GM10266 (cell line): ENCODE measurements around the gene KIAA0232.
"Not testable (repeated sequence)": the region's sequence is repeated elsewhere in the genome, so short reads cannot be mapped to it uniquely, and the experiment has no call there.

ENCODE experiments used
- DNase-seq: peaks from one replicate; pipeline ENCODE4 v3.0.0; 2012; ENCODE audit errors: extremely low spot score
- TF ChIP-seq, protein P1 (sequence below): IDR thresholded peaks from 2 replicates; pipeline ENCODE4 v1.5.1; 2012; ENCODE audit warnings: mild to moderate bottlenecking, low read depth; ENCODE audit not compliant: control insufficient read depth, insufficient read depth; ENCODE audit errors: missing control alignments

The KIAA0232 gene

GRCh38 chr4:6785572-6785925, 3.0 kb downstream of the KIAA0232 start:
- DNase-seq, result no peak
- TF ChIP-seq, protein P1, sequence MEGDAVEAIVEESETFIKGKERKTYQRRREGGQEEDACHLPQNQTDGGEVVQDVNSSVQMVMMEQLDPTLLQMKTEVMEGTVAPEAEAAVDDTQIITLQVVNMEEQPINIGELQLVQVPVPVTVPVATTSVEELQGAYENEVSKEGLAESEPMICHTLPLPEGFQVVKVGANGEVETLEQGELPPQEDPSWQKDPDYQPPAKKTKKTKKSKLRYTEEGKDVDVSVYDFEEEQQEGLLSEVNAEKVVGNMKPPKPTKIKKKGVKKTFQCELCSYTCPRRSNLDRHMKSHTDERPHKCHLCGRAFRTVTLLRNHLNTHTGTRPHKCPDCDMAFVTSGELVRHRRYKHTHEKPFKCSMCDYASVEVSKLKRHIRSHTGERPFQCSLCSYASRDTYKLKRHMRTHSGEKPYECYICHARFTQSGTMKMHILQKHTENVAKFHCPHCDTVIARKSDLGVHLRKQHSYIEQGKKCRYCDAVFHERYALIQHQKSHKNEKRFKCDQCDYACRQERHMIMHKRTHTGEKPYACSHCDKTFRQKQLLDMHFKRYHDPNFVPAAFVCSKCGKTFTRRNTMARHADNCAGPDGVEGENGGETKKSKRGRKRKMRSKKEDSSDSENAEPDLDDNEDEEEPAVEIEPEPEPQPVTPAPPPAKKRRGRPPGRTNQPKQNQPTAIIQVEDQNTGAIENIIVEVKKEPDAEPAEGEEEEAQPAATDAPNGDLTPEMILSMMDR, result no peak

DNA sequence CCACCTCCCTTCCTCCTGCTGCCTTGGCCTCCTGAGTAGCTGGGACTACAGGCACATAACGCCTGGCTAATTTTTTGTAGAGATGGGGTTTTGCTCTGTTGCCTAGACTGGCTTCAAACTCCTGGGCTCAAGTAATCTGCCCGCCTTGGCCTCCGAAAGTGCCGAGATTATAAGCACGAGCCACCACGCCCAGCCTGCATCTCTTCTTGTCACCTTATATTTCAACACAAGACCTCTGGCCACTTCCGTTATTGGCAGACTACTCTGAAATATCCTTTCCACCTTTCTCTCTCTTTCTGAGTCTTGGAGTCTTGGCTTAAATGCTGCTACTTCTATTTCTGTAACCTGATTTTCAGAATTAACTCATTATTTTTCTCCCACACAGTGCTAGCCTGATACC, 5.6 kb downstream of the KIAA0232 start:
- TF ChIP-seq, protein P1, result no peak
- DNase-seq, result no peak

DNA sequence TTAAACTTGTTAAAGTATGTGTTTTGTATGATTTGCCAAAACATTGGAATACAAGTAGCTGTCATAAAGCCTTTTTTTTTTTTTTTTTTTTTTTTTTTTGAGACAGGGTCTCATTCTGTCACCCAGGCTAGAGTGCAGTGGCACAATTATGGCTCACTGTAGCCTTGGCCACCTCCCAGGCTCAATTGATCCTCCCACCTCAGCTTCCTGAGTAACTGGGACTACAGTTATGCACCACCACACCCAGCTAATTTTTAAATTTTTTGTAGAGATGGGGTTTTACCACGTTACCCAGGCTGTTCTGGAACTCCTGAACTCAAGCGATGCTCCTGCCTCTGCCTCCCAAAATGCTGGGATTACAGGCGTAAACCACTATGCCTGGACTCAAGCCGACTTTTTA, 8.7 kb downstream of the KIAA0232 start:
- not testable (repeated sequence) for DNase-seq

GRCh38 chr4:6791796-6792195, 9.3 kb downstream of the KIAA0232 start:
- not testable (repeated sequence) for DNase-seq

- TF ChIP-seq, protein P1, result no peak
- no peak for DNase-seq
Observed at GRCh38 chr4:6794189-6794588, 11.7 kb downstream of the KIAA0232 start.

DNA sequence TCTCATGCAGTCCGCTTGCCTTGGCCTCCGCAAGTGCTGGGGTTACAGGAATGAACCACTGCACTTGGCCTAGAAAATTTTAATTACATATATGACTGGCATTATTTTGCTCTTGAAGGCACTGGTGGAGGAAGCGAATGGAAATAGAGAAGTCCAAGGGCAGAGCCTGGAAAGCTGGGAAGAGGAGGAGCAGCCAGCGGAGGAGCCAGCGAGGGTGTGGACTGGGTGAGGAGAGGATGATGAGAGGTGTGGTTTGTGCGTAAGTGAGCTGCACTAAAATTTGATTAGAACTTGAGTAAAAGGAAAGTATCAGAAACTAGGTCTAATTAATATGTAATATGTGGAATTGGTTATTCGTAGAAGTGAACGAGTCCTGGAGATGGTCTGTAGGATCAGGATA, 13.3 kb downstream of the KIAA0232 start:
- TF ChIP-seq, protein P1, result no peak
- DNase-seq, result no peak

GRCh38 chr4:6797368-6797767, 14.8 kb downstream of the KIAA0232 start:
- DNase-seq, result not testable (repeated sequence)

GRCh38 chr4:6799091-6799490, 16.6 kb downstream of the KIAA0232 start:
- DNase-seq, result no peak
- TF ChIP-seq, protein P1, result no peak

- no peak for DNase-seq
- TF ChIP-seq, protein P1, result no peak
Observed at GRCh38 chr4:6802025-6802424, 19.5 kb downstream of the KIAA0232 start.
